Epithelial cell of proximal tubule (primary cell): ENCODE measurements around the gene KLK10. TPM values are rescaled to one million over a fixed set of nuclear protein-coding genes. Genes with fewer than 3 reads are reported as not detected.
"Not testable (repeated sequence)": the region's sequence is repeated elsewhere in the genome, so short reads cannot be mapped to it uniquely, and the experiment has no call there.

Source experiments
- DNase-seq: peaks from one replicate; pipeline ENCODE4 v3.0.0-alpha.2; 2011; ENCODE audit warnings: low read depth
- H3K4me3 ChIP-seq: 2 replicates; pipeline ENCODE4 v1.5.1; 2011; ENCODE audit warnings: low read depth, mild to moderate bottlenecking, low read length
- CTCF ChIP-seq: conservative IDR thresholded peaks from 2 replicates; pipeline ENCODE4 v1.5.1; 2012; ENCODE audit warnings: low read depth, mild to moderate bottlenecking, low read length
- total RNA-seq: library from RNA; depleted of rRNA; stranded (reverse); fragments of >200 nt; gene quantifications from 2 replicates; pipeline ENCODE4 v1.2.3, GENCODE V29; 2015

KLK10 gene
- total RNA-seq, 1 donor from 2014 or later = 2.8 TPM

GRCh38 chr19:50972795-50973376, 46.6 kb downstream of the KLK10 start:
- DNase-seq = no peak
- H3K4me3 ChIP-seq = no peak overlapping the region
- no peak for TF ChIP-seq CTCF

GRCh38 chr19:50969810-50970209, 49.7 kb downstream of the KLK10 start:
- DNase-seq, H3K4me3 ChIP-seq: not testable (repeated sequence)

GRCh38 chr19:50969413-50969760, 50.1 kb downstream of the KLK10 start, which contains the start of gene KLK6:
Gene KLK6, minus strand, starts transcription at chr19:50969591. Its CDS starts 1,487 bp downstream, at chr19:50968104.
- TF ChIP-seq CTCF = no peak
- H3K4me3 ChIP-seq = no peak within 1 kb of the TSS
- no peak for DNase-seq

- TF ChIP-seq CTCF = no peak
- DNase-seq = no peak
- no peak overlapping the region for H3K4me3 ChIP-seq
Observed at GRCh38 chr19:50968716-50969412, 50.6 kb downstream of the KLK10 start.

GRCh38 chr19:50967929-50968715, 51.4 kb downstream of the KLK10 start:
- no peak overlapping the region for H3K4me3 ChIP-seq
- no peak for DNase-seq

GRCh38 chr19:50964266-50964665, 55.2 kb downstream of the KLK10 start:
- no peak for TF ChIP-seq CTCF
- no peak for DNase-seq
- H3K4me3 ChIP-seq = no peak overlapping the region

More at GRCh38 chr19:50967929-50968715, 51.4 kb downstream of the KLK10 start:
- TF ChIP-seq CTCF = no peak

- DNase-seq = no peak
- no peak overlapping the region for H3K4me3 ChIP-seq
- no peak for TF ChIP-seq CTCF
Observed at GRCh38 chr19:50963381-50963780, 56.1 kb downstream of the KLK10 start.
